ENCODE measurements around the gene KCTD16.

DNA sequence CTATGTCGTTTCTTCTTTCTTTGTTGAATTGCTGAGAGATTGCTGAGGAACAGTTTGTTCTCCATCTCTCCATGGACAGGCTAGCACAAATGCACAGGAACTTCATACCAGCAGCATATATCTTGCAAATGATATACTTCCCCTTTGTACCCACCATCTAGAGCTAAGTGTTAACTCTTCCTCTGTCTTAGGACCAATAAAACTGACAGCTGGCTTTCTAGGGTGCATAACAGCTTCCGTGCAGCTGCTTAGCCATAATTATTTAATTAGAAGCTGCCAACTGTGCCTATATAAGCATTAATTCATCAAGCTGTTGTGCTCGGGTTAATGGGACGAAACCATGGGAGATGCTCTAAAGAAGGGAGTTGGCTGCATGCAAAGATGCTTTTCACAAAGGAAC lies 38.7 kb downstream of the KCTD16 start:
- TF ChIP-seq, protein P1, sequence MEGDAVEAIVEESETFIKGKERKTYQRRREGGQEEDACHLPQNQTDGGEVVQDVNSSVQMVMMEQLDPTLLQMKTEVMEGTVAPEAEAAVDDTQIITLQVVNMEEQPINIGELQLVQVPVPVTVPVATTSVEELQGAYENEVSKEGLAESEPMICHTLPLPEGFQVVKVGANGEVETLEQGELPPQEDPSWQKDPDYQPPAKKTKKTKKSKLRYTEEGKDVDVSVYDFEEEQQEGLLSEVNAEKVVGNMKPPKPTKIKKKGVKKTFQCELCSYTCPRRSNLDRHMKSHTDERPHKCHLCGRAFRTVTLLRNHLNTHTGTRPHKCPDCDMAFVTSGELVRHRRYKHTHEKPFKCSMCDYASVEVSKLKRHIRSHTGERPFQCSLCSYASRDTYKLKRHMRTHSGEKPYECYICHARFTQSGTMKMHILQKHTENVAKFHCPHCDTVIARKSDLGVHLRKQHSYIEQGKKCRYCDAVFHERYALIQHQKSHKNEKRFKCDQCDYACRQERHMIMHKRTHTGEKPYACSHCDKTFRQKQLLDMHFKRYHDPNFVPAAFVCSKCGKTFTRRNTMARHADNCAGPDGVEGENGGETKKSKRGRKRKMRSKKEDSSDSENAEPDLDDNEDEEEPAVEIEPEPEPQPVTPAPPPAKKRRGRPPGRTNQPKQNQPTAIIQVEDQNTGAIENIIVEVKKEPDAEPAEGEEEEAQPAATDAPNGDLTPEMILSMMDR (IDR thresholded peaks at IDR 0.05): no peak
- TF ChIP-seq POLR2A (IDR thresholded peaks at IDR 0.05): no peak

Data from heart left ventricle (tissue), 13 donors.